Activated CD8-positive, alpha-beta memory T cell treated with anti-CD3 and anti-CD28 coated beads, Interleukin-2, amount 50 U/mL, for 4 hours (primary cell): ENCODE measurements around the gene PKD1.
"Not testable (repeated sequence)": the region's sequence is repeated elsewhere in the genome, so short reads cannot be mapped to it uniquely, and the experiment has no call there.

ENCODE experiments used
- DNase-seq: peaks from one replicate; pipeline ENCODE4 v3.0.0-alpha.2; 2020

Gene PKD1

DNA sequence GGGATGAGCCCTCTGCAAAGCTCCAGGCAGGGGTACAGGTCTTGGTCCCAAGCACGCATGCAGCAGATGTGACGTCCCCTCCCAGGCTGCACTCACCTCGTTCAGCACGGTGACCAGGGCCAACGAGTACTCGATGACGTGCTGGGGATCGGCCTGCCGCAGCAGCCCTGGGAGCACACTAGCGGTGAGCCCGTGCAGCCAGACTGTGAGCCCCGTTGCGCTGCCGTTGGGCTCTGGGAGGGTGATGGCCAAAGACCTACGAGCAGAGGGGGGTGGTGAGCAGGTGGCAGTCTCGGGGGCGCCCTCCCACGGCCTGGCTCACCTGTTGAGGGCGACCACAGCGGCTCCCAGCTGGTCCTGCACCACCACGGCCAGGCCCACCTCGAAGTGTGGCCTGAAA, 29.9 kb downstream of the PKD1 start:
- not testable (repeated sequence) for DNase-seq

DNA sequence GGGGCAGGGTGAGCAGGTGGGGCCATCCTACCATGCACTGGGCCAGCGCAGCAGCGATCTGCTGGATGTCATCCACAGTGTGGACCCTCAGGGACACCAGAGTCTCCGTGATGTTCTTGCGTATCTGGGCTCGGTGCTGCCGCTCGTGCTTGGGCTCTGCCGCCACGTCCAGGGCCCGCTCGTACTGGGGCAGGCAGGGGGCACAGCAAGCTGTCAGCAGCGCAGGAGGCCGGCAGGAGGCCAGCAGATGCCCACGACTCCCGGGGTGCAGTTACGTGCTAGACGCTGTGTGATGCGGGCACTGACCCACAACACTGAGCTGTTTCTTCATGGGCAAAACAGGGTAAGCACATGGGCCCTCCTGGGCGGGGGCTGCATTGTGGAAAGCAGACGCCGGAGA, 30.4 kb downstream of the PKD1 start:
- DNase-seq = not testable (repeated sequence)

DNA sequence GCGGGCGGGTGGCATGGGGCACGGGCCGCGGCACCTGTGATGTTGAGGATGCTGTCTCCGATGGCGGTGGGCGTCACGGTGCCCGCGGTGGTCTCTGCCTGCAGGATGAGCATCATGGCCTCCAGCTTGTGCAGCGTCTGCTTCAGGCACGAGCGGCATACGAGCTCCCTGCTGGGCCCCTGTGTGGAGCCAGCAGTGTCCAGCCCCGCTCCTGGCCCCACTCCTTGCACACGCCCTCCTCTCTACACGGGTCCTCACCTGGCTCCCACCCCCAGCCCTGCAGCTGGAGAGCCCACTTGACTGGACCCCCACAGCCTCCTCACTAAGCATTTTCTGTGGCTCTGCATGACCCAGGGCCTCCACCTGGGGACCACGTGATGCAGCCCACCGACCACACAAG, 31.2 kb downstream of the PKD1 start:
- not testable (repeated sequence) for DNase-seq

DNA sequence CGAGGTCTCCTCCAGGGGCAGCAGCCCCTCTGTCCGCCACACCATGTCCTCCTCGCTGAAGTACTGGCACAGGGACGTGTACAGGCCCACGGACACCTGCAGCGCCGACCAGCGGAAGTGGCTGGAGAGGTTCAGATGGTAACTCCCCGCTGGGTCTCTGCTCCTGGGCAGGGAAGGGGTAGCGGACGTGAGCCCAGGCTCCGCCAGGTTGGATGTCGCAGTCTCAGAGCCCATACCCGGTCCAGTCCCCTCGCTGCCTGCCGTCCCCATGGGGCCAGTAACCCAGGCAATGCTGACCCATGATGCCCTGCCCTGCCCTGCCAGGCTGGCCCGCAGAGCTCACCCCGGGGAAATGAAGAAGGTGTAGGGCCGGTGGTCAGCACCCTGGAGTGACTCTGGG, 33.2 kb downstream of the PKD1 start:
- DNase-seq = no peak

DNA sequence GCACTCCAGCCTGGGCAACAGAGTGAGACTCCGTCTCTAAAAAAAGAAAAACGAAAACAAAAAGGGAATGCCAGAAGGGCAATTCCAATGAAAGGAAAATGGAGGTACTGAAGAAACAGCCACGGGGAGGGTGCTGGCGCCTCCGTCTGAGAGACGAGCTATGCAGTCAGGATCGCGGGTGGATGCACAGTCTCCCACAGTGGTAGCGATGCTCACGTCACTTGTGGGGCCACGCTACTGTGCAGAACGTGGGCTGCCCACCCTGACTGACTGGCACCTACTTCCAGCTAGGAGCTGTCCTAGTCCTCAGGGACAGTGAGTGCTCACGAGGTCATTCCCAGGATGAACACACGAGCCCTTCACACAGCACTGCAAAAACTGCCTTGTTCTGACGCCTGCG, 34.1 kb downstream of the PKD1 start:
- not testable (repeated sequence) for DNase-seq

DNA sequence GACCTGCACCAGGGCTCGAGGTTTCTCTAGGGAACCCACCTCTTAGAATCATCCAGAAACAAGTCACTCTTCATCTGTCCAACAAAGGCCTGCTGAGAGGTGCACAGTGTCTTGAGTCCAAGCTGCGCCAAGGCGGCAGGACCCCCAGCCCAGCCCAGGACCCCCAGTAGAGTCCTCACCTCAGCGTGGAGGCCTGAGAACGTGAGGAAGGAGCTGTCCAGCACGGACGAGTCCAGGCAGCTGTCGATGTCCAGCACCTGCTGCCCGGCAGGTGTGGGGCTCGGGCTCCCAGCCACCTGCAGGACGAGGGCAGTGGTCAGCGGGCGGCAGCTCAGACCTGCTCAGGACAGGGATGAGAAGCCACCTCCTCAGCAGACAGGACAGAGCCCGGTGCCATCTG, 38.0 kb downstream of the PKD1 start:
- DNase-seq = not testable (repeated sequence)

GRCh38 chr16:2096853-2097595, 38.7 kb downstream of the PKD1 start:
- DNase-seq = no peak

DNA sequence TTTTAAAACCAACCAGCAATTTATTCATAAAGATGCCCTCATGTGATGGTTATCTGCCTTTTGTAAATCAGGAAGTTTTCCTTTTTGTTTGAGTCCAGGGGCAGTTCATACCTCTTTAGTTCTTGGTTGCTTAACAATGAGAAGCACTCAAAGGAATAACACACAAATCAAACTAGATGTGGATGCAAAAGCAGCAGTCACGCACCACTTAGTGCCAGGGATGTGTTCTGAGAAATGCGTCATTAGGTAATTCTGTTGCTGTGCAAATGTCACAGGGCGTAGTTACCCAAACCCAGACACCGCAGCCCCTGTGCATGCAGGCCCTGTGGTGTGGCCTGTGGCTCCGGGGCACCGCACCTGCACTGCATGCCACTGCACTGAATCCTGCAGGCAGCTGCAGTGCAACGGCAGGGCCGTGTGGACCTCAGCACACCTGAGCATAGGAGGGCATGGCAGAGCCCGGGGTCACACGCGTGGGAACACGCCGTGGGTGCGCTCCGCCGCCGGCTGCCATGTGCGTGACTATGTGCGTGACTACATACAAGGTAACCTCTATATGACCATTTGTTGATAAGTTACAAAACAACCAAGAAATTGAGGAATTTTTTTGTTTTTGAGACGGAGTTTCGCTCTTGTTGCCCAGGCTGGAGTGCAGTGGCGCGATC, 39.6 kb downstream of the PKD1 start:
- DNase-seq = no peak

DNA sequence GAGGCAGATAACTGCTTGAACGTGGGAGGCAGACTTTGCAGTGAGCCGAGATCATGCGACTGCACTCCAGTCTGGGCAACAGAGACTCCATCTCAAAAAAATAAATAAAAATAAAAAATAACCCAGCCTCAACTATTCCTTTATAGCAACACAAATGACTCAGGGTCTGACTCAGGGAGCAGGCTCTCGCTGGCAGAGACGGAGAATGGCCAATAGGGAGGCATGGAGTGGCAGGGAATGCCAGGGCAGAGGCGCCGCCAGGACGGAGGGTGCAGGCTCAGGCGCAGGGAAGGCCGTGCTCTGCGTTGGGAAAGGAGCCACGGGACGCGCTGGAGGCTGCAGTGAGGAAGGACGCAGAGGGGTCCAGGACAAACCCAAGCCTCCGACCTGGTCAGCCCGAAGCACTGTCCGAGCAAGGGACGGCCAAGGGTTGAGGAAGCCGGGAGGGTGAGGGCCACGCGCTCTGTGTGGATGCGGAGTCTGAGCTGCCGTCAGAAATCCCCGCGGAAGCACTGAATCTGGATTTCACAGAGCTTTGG, 40.3 kb downstream of the PKD1 start:
- DNase-seq = no peak

- no peak for DNase-seq
Measured at GRCh38 chr16:2093793-2094192, 41.9 kb downstream of the PKD1 start.

DNA sequence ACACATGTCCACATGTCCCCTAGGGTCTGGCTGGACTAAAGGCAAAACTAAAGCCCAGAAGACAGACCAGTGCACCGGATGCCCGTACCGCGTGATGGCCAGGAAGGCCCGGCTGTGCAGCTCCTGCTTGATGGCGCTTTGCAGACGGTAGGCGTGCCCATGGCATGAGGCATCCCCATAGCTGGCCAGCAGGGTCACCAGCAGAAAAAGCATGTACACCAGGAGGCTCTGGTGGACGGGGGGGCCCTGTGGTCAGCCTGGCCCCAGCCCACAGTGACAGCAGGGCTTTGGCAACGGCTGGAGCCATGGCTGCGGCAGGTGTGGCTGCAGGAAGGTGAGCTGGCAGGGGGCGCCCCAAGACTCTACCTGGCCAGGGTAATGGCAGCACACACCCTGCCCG, 42.8 kb downstream of the PKD1 start:
- no peak for DNase-seq

DNA sequence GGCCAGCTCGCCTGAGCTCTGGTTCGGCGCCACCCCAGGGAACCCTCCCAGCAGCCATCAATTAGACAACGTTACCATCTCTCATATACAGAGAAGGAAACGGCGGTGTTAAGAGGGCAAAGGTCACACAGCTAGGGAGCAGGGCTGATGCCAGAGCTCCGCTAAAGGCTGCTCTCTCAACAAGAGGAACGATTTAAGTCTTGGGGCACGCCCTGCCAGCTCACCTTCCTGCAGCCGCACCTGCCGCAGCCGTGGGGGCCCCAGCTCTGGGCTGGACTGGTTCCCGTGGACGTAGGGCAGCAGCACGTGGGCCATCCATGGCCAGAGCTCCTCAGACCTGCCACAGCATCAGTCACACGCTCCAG, 43.5 kb downstream of the PKD1 start:
- DNase-seq = no peak

- no peak for DNase-seq
Measured at GRCh38 chr16:2091547-2092255, 44.0 kb downstream of the PKD1 start.

- DNase-seq = no peak
Measured at GRCh38 chr16:2090777-2091546, 44.7 kb downstream of the PKD1 start.

GRCh38 chr16:2090481-2090776, 45.3 kb downstream of the PKD1 start:
- DNase-seq = no peak

- DNase-seq = no peak
Measured at GRCh38 chr16:2089706-2090480, 45.8 kb downstream of the PKD1 start.

- no peak for DNase-seq
Measured at GRCh38 chr16:2088759-2089358, 46.8 kb downstream of the PKD1 start.

- DNase-seq = no peak
Measured at GRCh38 chr16:2087748-2088631, 47.7 kb downstream of the PKD1 start.

- no peak for DNase-seq
Measured at GRCh38 chr16:2086812-2087747, 48.6 kb downstream of the PKD1 start.
